CD4-positive, alpha-beta T cell treated with Interleukin-10 for 1 hour (primary cell): ENCODE measurements around the gene UBAC2.

Experiments used
- DNase-seq: peaks from one replicate; pipeline ENCODE4 v3.0.0-alpha.2; 2020

Gene UBAC2

GRCh38 chr13:99250982-99251825 lies 50.5 kb downstream of the UBAC2 start:
- DNase-seq: no peak

DNA sequence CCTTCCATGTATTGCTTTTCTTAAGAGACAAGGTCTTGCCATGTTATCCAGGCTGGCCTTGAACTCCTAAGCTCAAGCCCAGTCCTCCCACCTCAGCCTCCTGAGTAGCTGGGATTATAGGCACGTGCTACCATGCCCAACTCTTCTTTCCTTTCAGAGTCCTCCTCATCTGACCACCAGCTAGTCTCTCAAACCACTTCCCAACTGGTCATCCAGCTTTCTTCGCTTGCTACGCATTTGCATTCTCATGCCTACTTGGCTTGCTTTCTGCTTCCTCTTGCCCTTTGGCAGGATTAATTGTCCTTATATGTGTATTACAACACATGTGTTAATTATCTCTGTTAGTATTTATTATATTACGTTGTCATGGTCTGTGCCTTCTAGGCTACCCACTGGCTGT lies 51.3 kb downstream of the UBAC2 start:
- DNase-seq: no peak

DNA sequence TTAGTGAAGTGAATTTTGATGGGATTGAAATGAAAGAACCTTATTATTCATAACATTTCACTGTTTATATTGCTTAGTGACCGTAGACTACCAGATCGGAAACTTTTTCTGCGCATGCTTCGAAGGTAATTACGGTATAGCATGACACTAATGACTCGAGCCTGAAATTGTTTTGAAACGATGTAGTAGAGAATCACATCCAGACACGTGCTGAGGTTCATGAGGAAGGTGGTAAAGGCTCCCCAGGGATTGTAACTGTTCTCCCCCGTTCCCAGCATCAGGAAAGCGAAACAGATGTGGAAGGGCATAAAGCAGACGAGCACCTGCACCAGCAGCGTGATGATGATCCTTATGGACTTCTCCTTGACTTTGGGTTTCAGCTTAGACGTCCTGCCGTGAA lies 54.2 kb downstream of the UBAC2 start:
- DNase-seq: no peak

DNA sequence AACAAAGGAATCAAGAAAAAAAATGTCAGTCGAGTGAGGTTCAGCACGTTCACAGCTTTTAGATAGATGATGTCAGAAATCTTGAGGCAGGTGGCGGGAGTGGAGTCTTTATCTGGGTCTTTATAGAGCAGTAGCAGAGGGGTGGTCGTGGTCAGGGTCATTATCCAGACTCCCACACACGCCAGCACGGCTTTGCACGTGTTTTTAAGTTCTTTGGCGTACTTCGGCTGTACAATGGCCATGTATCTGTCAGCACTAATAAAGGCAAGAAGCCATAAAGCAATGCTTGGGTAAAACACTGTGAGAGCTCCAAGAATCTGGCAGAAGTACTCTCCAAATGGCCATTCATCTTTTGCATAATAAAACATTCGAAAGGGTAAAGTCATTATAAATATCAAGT lies 54.6 kb downstream of the UBAC2 start:
- DNase-seq: no peak

- DNase-seq: no peak
Measured at GRCh38 chr13:99256283-99256682, 55.6 kb downstream of the UBAC2 start.

GRCh38 chr13:99256709-99257108 lies 56.1 kb downstream of the UBAC2 start:
- DNase-seq: no peak

GRCh38 chr13:99257291-99257690 lies 56.6 kb downstream of the UBAC2 start:
- DNase-seq: no peak

- DNase-seq: peak; percentile 67
Measured at GRCh38 chr13:99258210-99258860, 57.7 kb downstream of the UBAC2 start, which contains the start of gene GPR18. Gene GPR18, minus strand, starts transcription at chr13:99258379. Its CDS starts 2,507 bp downstream, at chr13:99255872.

GRCh38 chr13:99258946-99259345 lies 58.3 kb downstream of the UBAC2 start:
- peak; percentile 60 for DNase-seq

DNA sequence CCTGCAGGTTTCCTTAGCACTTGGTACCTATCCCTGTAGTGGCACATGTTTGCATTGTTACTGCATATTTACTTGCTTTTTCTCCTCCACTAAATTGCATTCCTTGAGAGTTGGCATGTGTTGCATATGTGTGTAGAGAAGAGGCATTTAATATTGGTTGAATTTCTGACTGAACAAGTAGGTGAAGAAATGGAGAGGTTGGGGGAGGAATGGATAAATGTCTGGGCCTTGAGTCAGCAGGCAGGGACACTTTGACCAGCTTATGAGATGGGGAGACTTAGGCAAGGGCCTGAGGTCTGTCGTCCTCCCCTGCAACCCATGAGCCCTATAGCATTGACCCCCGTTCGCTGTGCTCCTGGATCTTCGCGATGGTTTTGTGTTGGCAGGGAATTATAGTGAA lies 59.6 kb downstream of the UBAC2 start:
- no peak for DNase-seq

- DNase-seq: no peak
Measured at GRCh38 chr13:99261059-99261458, 60.4 kb downstream of the UBAC2 start.

DNA sequence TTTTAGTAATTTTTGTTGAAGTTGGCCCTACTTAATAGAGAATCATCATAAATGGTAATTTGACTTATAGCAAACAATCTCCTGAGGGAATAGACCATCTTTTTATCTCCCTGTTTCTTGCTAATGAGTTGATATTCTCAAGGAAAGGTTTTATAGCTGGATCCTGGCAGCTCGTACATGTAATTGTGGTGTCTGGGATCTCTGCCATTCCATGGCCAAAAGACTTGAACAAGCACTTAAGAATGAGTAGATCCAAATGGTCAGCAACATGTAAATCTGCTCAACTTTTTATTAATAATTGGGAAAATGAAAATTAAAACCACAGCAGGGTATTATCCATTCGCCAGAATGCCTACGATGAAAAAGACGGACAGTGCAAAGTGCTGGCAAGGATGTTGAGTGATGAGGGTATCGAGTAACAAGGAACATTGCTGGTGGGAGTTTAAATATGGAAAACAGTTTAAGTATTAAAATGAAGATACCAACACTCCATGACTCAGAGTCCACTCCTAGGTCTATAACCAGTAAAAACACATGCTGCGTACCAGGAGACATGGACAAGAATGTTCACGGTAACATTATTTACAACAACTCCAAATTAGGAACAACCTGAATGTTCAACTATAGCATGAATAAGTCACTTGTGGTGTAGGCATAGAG lies 62.6 kb downstream of the UBAC2 start:
- no peak for DNase-seq

- no peak for DNase-seq
Measured at GRCh38 chr13:99264051-99264450, 63.4 kb downstream of the UBAC2 start.

GRCh38 chr13:99265162-99265800 lies 64.6 kb downstream of the UBAC2 start:
- no peak for DNase-seq

DNA sequence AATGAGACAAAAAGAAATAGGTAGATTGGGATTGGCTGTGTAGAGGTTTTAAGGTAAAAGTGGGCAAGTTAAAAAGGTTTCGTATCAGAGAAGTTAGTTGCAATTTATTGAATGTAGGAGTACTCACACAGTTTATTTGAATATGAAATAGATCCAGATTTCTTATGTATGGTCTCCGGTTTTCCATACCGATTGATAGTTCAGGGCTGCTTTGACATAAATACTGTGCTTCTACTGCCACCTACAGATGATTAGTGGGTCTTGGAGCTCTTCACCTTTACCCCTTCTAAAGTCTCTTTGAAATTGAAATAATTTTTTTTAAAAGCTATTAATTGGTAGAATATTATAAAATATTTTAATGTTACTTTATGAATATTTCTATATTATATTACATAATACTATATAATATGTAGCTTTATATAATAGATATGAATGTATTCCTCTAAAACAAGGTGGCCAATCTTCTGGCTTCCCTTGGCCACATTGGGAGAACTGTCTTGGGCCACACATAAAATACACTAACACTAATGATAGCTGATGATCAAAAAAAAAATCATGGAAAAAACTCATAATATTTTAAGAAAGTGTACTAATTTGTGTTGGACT lies 65.3 kb downstream of the UBAC2 start:
- DNase-seq: peak; percentile 78

DNA sequence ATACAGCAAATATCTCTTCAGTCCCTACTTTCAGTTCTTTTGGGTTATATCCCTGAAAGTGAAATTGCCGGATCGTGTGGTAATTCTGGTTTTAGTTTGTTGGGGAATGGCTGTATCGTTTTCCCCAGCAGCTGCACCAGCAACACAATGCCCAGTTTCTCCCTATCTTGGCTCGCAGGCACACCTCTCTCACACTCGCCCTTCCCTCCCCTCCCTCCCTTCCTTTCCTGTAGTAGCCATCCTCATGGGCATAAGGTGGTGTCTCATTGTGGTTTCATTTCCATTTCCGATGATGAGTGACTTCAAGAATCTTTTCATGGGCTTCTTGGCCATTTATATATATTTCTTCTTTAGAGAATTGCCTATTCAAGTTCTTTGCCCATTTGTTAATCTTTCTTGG lies 66.2 kb downstream of the UBAC2 start:
- no peak for DNase-seq

- no peak for DNase-seq
Measured at GRCh38 chr13:99267927-99268326, 67.3 kb downstream of the UBAC2 start.

DNA sequence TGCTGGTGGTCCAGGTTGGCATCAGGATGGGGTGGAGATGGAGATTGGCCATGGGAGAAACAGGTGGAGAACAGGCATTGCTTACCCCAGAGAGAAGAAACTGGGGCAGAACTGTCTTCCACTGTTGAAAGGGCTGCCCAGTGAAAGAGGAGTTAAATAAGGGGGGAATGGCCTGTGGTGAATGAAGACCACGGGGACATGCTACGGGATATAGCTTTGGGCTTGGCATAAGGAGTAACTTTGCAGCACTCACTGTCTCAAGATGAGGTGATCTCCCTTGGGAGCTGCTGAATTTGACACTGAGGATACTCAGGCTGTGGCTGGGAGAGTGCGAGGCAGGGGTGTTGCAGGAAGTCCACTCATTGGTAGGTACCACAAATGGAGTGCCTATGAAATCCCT lies 68.2 kb downstream of the UBAC2 start:
- DNase-seq: no peak

DNA sequence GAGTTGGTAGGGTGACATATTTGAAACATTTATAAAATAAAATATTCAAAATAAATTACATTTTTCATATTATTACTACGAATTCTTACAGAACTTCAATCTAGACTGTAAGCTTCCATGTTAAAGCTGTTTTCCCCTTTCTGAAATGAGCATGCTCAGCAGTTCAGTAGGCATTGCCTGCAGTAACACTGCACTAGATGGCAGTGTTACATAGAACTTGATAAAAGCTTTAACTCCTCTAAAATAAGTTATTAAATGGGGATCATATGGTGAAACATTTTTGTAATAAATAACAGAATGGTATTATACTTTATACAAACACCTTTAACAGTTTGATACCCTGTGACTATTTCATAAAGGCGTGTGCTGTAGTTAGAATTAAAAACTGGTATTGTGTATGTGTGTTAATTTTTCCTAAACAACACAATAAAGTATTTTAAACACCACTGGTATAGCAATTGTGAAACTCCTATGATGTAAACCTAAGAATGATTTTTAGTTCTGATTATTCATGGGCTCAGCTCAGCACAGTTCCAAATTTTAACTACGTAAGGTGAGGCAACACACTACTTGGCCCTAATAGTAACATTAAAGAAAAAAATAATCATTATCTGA lies 69.1 kb downstream of the UBAC2 start:
- DNase-seq: peak; percentile 78

- DNase-seq: no peak
Measured at GRCh38 chr13:99270518-99270917, 69.9 kb downstream of the UBAC2 start.

GRCh38 chr13:99271249-99271648 lies 70.6 kb downstream of the UBAC2 start:
- no peak for DNase-seq

DNA sequence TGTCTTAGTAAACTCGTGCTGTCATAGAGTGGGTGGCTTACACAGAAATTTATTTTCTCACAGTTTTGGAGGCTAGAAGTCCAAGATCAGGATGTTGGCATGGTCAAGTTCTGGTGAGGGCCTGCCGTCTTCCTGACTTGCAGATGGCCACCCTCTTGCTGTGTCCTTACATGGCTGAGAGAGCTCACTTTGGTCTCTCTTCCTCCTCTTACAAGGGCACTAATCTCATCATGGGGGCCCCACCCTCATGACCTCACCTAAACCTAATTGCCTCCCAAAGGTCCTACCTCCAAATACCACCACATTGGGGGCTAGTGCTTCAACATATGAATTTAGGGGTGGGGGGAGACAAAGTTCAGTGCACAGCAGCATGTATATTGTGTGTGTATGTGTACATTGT lies 71.8 kb downstream of the UBAC2 start:
- DNase-seq: no peak
